Neural progenitor cell (in vitro differentiated cells): ENCODE measurements around the gene ENPP1.

Source experiments
- EZH2 ChIP-seq: fragments of 200-600 bp; sonication (generic); IDR thresholded peaks from 2 replicates; pipeline ENCODE4 v1.6.1; 2017; ENCODE audit warnings: antibody characterized with exemption, mild to moderate bottlenecking, moderate library complexity
- EZH2phosphoT487 ChIP-seq: fragments of 200-600 bp; sonication (generic); IDR thresholded peaks from 2 replicates; pipeline ENCODE4 v1.6.1; 2017; ENCODE audit warnings: antibody characterized with exemption
- TF ChIP-seq, protein P1 (sequence below): fragments of 200-600 bp; sonication (generic); IDR thresholded peaks from 2 replicates; pipeline ENCODE4 v1.5.1; 2017; ENCODE audit warnings: antibody characterized with exemption, mild to moderate bottlenecking

DNA sequence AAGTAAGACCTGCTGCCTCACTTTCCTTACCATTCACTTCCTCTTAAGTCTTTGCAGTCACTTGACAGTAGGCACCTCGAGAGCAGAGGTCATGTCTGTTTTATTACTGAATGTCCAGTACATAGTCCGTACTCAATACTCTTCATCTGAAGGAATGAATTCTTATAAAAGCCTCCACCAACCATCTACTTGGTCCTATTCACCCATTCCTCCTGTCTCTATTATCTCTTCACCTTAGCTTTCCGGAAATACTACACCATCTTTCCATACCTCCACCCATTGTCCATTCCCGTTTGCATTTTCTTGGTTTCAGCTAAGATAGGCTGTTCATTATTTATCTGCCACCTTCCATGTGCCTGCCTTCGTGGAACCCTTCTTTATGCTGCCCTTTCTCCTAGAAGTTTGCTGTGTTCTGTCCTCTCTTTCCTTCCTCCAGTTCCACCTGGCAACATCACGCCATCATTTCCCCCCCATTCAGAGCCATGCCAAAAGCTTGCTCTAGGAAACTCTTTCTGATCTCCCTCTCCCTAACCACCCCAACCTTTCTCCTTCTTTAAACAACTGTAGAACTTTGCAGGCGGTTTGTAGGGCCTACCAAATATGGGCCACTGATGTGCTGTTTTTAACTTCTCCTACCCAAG is 38.3 kb downstream of the ENPP1 start:
- TF ChIP-seq, protein P1, sequence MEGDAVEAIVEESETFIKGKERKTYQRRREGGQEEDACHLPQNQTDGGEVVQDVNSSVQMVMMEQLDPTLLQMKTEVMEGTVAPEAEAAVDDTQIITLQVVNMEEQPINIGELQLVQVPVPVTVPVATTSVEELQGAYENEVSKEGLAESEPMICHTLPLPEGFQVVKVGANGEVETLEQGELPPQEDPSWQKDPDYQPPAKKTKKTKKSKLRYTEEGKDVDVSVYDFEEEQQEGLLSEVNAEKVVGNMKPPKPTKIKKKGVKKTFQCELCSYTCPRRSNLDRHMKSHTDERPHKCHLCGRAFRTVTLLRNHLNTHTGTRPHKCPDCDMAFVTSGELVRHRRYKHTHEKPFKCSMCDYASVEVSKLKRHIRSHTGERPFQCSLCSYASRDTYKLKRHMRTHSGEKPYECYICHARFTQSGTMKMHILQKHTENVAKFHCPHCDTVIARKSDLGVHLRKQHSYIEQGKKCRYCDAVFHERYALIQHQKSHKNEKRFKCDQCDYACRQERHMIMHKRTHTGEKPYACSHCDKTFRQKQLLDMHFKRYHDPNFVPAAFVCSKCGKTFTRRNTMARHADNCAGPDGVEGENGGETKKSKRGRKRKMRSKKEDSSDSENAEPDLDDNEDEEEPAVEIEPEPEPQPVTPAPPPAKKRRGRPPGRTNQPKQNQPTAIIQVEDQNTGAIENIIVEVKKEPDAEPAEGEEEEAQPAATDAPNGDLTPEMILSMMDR: no peak
- TF ChIP-seq EZH2 (no peak), EZH2phosphoT487 (no peak)
